Muscle of leg (tissue), 11 donors: ENCODE results near the gene FBXO22. TPM values are rescaled to one million over a fixed set of nuclear protein-coding genes. Genes with fewer than 3 reads are reported as not detected.

Source experiments
- DNase-seq: peaks from one replicate; pipeline ENCODE4 v3.0.0; 2013
- H3K27ac ChIP-seq: one replicate; pipeline ENCODE4 v1.5.1; 2013; ENCODE audit warnings: mild to moderate bottlenecking, low read length, control low read depth
- H3K27me3 ChIP-seq: one replicate; pipeline ENCODE4 v1.6.1; 2013; ENCODE audit warnings: low read length; ENCODE audit not compliant: control insufficient read depth, insufficient read depth
- H3K36me3 ChIP-seq: one replicate; pipeline ENCODE4 v1.6.1; 2013; ENCODE audit warnings: low read length; ENCODE audit not compliant: control insufficient read depth, insufficient read depth
- H3K4me1 ChIP-seq: one replicate; pipeline ENCODE4 v1.6.1; 2013; ENCODE audit warnings: low read length; ENCODE audit not compliant: control insufficient read depth, insufficient read depth
- H3K4me3 ChIP-seq: one replicate; pipeline ENCODE4 v1.5.1; 2013; ENCODE audit warnings: low read length, control low read depth
- H3K9me3 ChIP-seq: replicated peaks from 2 replicates; pipeline ENCODE4 v1.6.1; 2013; ENCODE audit warnings: low read depth, low read length; ENCODE audit not compliant: control insufficient read depth
- WGBS: methylation state at CpG from one replicate; pipeline ENCODE4 v1.1.5; 2013; ENCODE audit warnings: missing lambda C conversion rate; ENCODE audit not compliant: insufficient coverage; 5-methylcytosine and 5-hydroxymethylcytosine counted together
- polyA plus RNA-seq, 8 donors: library from polyadenylated mRNA; unstranded; fragments of 120-200 nt; gene quantifications; one replicate each; pipeline versions ENCODE4 v1.2.1 to v1.2.3, GENCODE V29; 2013; ENCODE audit warnings: inconsistent platforms in 1 of 8, low replicate concordance in 1 of 8; ENCODE audit not compliant: insufficient read length in 8 of 8, insufficient read depth in 1 of 8
- total RNA-seq: library from RNA; stranded (reverse); fragments of 120-200 nt; gene quantifications from one replicate; pipeline ENCODE4 v1.2.4, GENCODE V29; 2013

The FBXO22 gene
- total and polyA plus RNA-seq, 9 donors = 17.7 to 27.5 (median 23.0) TPM

DNA sequence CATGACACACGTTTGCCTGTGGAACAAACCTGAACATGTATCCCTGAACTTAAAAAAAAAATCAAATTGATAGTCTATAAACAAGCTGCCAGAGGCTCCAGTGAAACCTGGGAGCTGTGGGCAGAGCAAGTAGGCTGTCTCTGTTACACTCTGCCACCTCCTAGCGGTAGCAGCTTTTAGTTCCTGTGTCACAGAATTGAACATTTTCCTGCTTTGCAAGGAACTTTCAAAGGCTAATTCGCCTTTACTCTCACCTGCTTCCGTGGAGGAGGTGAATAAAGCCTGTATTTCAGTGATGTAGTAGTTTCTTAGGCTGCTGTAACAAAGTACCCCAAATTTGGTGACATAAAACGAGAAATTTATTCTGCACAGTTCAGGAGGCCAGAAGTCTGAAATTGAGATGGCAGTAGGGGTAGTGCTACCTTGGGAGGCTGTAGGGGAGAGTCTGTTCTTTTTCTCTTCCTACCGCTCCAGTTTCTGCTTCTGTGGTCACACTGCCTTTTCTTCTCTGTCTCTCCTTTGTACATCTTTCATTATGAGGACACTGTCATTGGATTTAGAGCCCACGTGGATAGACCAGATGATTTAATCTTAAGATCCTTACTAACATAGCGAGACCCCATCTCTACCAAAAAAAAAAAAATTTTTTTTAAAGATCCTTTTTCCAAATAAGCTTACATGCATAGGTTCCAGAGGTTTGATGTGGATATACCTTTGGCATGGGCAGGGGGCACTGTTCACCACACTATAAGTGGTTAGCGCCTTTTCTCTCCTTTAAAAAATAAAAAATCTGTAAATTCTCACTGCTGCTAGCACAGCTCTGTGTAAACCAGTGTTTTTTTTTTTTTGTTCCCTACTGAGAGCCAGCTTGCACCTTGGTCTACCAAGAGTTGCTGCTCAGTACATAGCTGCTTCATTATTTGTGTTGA, 25.3 kb downstream of the FBXO22 start:
- DNase-seq = peak; percentile 17
- peaks cover 14% of the 10 kb centered on the region for H3K36me3 ChIP-seq
- H3K9me3 ChIP-seq = no peaks in the 10 kb centered on the region
- H3K27ac ChIP-seq = no peak overlapping the region
- H3K4me1 ChIP-seq = no peaks in the 10 kb centered on the region
- WGBS = 100% methylated on average over 1 of the region's 9 CpGs
- H3K27me3 ChIP-seq = no peaks in the 10 kb centered on the region
- no peak overlapping the region for H3K4me3 ChIP-seq

DNA sequence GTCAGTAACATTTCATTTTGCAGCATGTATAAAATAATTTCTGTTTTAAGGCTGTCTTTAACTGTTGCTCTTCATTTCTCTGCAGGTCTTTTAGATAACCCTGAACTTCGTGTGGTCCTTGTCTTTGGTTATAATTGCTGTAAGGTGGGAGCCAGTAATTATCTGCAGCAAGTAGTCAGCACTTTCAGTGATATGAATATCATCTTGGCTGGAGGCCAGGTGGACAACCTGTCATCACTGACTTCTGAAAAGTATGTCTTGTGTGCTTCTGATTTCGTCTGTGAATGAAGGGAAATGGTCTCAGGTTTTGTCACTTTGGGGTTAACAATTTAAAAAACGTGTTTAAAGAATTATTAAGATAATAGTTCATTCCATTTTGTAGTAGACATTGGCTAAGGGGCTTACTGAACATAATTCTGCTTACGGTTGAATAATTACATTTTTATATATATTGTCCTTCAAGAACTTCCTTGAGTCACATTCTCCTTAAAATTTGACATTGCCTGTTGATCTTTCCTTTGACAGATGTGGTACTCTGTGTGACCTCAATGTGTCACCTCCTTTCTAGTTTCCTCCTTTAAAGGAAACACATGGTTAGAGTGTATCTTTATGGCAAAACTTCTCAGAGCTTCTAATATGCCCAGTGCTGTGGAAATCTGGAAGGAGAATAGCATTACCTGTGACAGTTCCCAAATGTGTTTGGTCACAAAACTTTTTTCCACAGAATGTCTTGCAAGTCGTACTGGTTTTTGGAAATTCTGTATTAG, 26.3 kb downstream of the FBXO22 start:
- Histone ChIP-seq H3K9me3 (no peaks in the 10 kb centered on the region), H3K4me1 (no peaks in the 10 kb centered on the region), H3K27ac (no peak overlapping the region), H3K36me3 (peaks cover 9% of the 10 kb centered on the region), H3K4me3 (no peak overlapping the region), H3K27me3 (no peaks in the 10 kb centered on the region)
- 60% methylated on average over 1 of the region's 5 CpGs for WGBS
- peak; percentile 16 for DNase-seq

DNA sequence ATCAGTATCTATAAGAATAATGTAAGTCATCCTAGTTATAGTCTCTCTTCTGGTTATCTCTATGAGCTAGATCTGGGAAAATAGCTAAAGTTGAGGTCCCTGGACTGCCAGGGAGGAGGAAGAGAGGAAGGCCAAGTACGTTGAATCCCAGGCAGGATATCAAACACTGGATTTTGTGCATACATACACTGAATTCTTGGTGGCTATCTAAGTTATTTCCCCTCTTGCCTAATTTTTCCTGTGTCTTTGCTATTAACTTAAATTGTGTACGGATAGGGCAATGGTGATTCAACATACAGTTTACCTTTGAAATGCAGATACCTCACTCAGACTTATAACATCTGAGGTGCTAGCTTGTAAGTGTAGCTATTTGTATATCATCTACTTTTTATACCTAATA, 27.2 kb downstream of the FBXO22 start:
- no CpG with 5 or more reads among the region's 2 CpGs for WGBS
- Histone ChIP-seq H3K4me3 (no peak overlapping the region), H3K4me1 (no peaks in the 10 kb centered on the region), H3K36me3 (peaks cover 11% of the 10 kb centered on the region), H3K27ac (no peak overlapping the region), H3K27me3 (no peaks in the 10 kb centered on the region), H3K9me3 (no peaks in the 10 kb centered on the region)
- no peak for DNase-seq

DNA sequence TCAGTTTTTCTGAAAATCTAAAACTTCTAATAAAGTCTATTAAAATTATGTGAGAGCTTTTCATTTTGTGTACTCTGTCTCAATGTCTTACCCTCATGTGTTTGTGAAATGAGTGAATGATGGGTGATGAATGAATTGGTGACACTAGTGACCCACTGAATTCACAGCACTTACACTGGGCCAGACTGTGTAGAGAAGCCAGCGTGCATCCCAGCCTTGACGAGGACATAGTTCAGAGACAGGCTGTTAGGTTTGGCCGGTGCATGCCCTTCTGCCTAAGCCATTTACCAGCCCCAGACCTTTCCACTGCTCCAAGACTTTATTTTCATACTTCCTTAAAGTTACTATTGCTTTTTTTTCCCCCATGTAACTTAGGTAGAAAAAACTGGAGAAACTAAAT, 38.8 kb downstream of the FBXO22 start:
- no peak overlapping the region for H3K4me3 ChIP-seq
- 56% methylated on average over 2 of the region's 3 CpGs for WGBS
- no peaks in the 10 kb centered on the region for H3K27me3 ChIP-seq

DNA sequence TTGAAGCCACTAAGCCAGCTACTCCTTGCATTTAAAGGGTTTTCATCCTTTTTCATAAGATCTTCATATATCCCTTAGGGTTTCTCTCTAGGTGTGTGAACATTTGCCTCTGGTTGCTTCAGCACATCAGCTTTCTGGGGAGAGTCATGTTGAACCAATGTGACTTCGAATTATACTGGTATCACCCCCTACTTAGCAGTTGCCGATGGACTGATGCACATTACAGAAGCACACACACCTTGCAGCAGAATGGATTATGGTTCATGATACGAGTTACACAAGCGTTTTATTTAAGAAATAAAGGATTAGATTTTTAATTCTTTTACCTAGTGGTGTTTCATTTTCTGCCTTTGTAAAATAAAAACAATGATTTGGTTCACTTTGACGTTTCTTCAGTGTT, 39.6 kb downstream of the FBXO22 start:
- Histone ChIP-seq H3K36me3 (no peaks in the 10 kb centered on the region), H3K27ac (no peak overlapping the region), H3K4me3 (no peak overlapping the region), H3K27me3 (no peaks in the 10 kb centered on the region), H3K4me1 (no peaks in the 10 kb centered on the region), H3K9me3 (no peaks in the 10 kb centered on the region)
- WGBS = no CpG with 5 or more reads among the region's 5 CpGs
- DNase-seq = no peak

More for the DNA sequence above, 38.8 kb downstream of the FBXO22 start:
- H3K27ac ChIP-seq = no peak overlapping the region
- DNase-seq = no peak
- no peaks in the 10 kb centered on the region for H3K9me3 ChIP-seq
- H3K36me3 ChIP-seq = peaks cover 2% of the 10 kb centered on the region
- H3K4me1 ChIP-seq = no peaks in the 10 kb centered on the region

DNA sequence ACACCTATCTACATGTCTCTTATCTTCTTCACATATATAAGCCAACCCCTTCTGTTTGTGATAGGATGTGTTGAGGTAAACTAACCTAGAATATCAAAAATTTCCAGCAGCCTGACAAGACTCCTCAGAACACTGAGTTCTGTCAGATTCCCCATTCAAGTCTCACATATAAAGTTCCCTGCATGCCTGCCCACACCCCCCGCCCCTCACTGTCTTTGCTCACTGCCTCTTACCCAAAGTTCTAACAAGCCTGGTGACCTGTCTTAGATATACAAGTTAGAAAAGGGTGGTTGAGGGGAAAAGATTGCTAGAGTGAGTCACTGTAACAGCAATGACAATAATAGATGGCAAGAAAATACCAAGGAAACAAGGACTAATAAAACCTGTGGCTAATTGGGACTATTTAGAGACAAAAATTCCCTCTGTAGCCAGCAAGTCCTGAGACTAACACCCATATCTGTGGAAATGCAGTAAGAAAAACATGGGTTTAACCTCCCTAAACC, 40.1 kb downstream of the FBXO22 start:
- WGBS = no CpG with 5 or more reads among the region's 1 CpG
- H3K36me3 ChIP-seq = no peaks in the 10 kb centered on the region

DNA sequence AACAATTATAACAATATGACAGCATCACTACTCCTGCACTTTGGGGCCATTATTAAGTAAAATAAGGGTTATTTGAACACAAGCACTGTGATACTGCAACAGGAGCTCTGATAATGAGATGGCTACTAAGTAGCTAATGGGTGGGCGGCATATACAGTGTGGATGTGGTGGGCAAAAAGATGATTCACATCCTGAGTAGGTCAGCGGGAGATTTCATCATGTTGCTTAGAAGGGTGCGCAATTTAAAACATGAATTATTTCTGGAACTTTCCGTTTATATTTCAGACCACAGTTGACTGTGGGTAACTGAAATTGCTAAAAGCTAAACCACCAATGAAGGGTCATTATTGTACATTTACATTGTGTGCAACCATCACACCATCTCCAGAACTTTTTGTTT, 42.3 kb downstream of the FBXO22 start:
- DNase-seq = no peak
- Histone ChIP-seq H3K36me3 (no peaks in the 10 kb centered on the region), H3K9me3 (no peaks in the 10 kb centered on the region), H3K27ac (no peak overlapping the region), H3K4me3 (no peak overlapping the region), H3K4me1 (no peaks in the 10 kb centered on the region), H3K27me3 (no peaks in the 10 kb centered on the region)
- 92% methylated on average over 2 of the region's 4 CpGs for WGBS

More for the DNA sequence above, 40.1 kb downstream of the FBXO22 start:
- no peak for DNase-seq
- Histone ChIP-seq H3K27ac (no peak overlapping the region), H3K4me1 (no peaks in the 10 kb centered on the region), H3K27me3 (no peaks in the 10 kb centered on the region), H3K9me3 (no peaks in the 10 kb centered on the region), H3K4me3 (no peak overlapping the region)

DNA sequence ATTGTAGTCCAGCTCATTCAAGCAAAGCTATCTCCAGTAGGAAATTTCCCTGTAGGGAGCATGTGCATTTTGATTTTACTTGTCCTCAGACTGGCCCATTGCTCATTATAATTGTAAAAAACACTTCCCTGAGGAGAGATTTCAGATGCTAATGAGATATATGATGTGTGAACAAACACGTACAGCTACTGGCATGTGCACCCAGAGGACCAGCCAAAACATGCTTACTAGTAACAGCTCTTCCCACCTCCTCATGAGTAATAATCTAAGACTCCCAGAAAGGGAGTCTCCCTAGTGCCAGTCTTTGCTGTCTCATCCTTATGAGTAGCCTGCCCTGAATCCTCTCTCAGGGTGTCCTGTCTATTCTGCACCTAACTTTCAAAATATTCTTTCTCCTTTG, 43.4 kb downstream of the FBXO22 start:
- WGBS = no CpG with 5 or more reads among the region's 1 CpG
- DNase-seq = no peak
- Histone ChIP-seq H3K9me3 (no peaks in the 10 kb centered on the region), H3K36me3 (no peaks in the 10 kb centered on the region), H3K4me1 (no peaks in the 10 kb centered on the region), H3K4me3 (no peak overlapping the region), H3K27ac (no peak overlapping the region), H3K27me3 (no peaks in the 10 kb centered on the region)

DNA sequence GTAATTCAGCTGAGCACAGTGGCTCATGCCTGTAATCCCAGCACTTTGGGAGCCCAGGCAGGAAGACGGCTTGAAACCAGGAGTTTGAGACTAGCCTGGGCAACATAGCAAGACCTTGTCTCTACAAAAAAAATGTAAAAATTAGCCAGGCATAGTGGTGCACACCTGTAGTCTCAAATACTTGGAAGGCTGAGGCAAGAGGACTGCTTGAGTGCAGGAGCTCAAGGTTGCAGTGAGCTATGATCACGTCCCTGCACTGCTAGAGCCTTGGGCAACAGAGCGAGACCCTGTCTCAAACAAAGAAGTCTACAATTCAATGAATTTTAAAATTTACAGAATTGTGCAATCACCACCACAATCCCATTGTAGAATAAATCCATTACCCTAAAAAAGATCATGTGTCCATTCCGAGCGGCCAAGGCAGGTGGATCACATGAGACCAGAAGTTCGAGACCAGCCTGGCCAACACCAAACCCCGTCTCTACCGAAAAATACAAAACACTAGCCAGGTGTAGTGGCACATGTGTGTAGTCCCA, 45.2 kb downstream of the FBXO22 start:
- no peaks in the 10 kb centered on the region for H3K36me3 ChIP-seq
- no peaks in the 10 kb centered on the region for H3K4me1 ChIP-seq
- no peak overlapping the region for H3K4me3 ChIP-seq
- no peaks in the 10 kb centered on the region for H3K9me3 ChIP-seq
- no peak overlapping the region for H3K27ac ChIP-seq
- no peak for DNase-seq
- H3K27me3 ChIP-seq = no peaks in the 10 kb centered on the region
- 91% methylated on average over 7 of the region's 8 CpGs for WGBS

DNA sequence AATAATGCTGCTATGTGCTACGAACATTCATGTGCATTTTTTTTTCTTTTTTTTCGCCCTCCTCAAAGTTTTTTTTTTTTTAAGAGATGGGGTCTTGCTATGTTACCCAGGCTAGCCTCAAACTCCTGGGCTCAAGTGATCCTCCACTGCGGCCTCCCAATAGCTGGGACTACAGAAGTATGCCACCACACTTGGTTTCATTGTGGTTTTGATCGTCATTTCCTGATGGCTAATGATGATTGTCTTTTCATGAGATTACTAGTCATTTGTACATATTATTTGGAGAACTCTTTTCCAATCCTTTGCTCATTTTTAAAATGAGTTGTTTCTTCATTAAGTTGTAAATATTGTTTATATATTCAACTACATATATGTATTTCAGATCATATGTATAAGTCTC, 48.8 kb downstream of the FBXO22 start:
- no peaks in the 10 kb centered on the region for H3K9me3 ChIP-seq
- no CpG with 5 or more reads among the region's 4 CpGs for WGBS
- H3K27me3 ChIP-seq = no peaks in the 10 kb centered on the region
- no peak for DNase-seq
- no peak overlapping the region for H3K27ac ChIP-seq
- H3K36me3 ChIP-seq = no peaks in the 10 kb centered on the region
- H3K4me3 ChIP-seq = no peak overlapping the region
- H3K4me1 ChIP-seq = no peaks in the 10 kb centered on the region
